IMR-90 (cell line): Measurements from ENCODE around the gene KLK6. TPM values are rescaled to one million over a fixed set of nuclear protein-coding genes. Genes with fewer than 3 reads are reported as not detected.

Experiments used
- ATAC-seq: fragments of 200-7000 bp; cut with Tn5 transposase; 2 replicates; pipeline ENCODE4 v1.9.1; 2020; ENCODE audit warnings: low read depth, mild to moderate bottlenecking, moderate library complexity
- BruUV-seq: library from RNA; stranded (reverse); fragments of 400-500 nt; replicated peaks from 2 replicates; lab custom pipeline; 2021; lab: Mats Ljungman, UMichigan
- CTCF ChIA-PET: fragments of 300-600 bp; formaldehyde crosslinking; extraction: SDS; loops from one replicate; lab custom pipeline; 2021; ENCODE audit warnings: antibody characterized with exemption; lab: Yijun Ruan, JAX
- POLR2A ChIA-PET: fragments of 300-600 bp; sonication (Branson Sonifier 250); formaldehyde crosslinking; loops from one replicate; lab custom pipeline; 2022; ENCODE audit warnings: antibody characterized with exemption; ENCODE audit not compliant: unreplicated experiment; lab: Charles Lee
- DNase-seq: peaks from one replicate; pipeline ENCODE4 v3.0.0; 2013
- H2AFZ ChIP-seq: replicated peaks from 2 replicates; pipeline ENCODE3; 2013; ENCODE audit warnings: low read length, mild to moderate bottlenecking; ENCODE audit not compliant: poor library complexity
- H2AK5ac ChIP-seq: 2 replicates; pipeline ENCODE4 v1.6.1; 2013; ENCODE audit warnings: low read depth, low read length, inconsistent platforms
- H2AK9ac ChIP-seq: replicated peaks from 2 replicates; pipeline ENCODE3; 2013; ENCODE audit warnings: mild to moderate bottlenecking, low read depth, low read length, moderate library complexity; ENCODE audit not compliant: poor library complexity
- H2BK120ac ChIP-seq: 2 replicates; pipeline ENCODE4 v1.6.1; 2013; ENCODE audit warnings: low read depth, low read length, inconsistent platforms
- H2BK15ac ChIP-seq: 3 replicates; pipeline ENCODE4 v1.6.1; 2013; ENCODE audit warnings: low read depth, low read length, inconsistent platforms
- H2BK20ac ChIP-seq: 2 replicates; pipeline ENCODE4 v1.6.1; 2013; ENCODE audit warnings: low read depth, mild to moderate bottlenecking, inconsistent platforms, low read length, moderate library complexity
- H2BK5ac ChIP-seq: 2 replicates; pipeline ENCODE4 v1.6.1; 2013; ENCODE audit warnings: mild to moderate bottlenecking, low read depth, low read length, inconsistent platforms; ENCODE audit not compliant: poor library complexity, severe bottlenecking
- H3K14ac ChIP-seq: replicated peaks from 2 replicates; pipeline ENCODE4 v1.6.1; 2013; ENCODE audit warnings: low read depth, low read length, inconsistent platforms
- H3K18ac ChIP-seq: 2 replicates; pipeline ENCODE4 v1.6.1; 2013; ENCODE audit warnings: low read depth, low read length, control low read depth
- H3K23ac ChIP-seq: 2 replicates; pipeline ENCODE4 v1.6.1; 2013; ENCODE audit warnings: low read depth, low read length, inconsistent platforms
- H3K27ac ChIP-seq: 2 replicates; pipeline ENCODE4 v1.5.1; 2013; ENCODE audit warnings: mild to moderate bottlenecking, control low read depth, low read length; ENCODE audit not compliant: insufficient read depth
- H3K27me3 ChIP-seq: 2 replicates; pipeline ENCODE4 v1.6.1; 2013; ENCODE audit warnings: low read length; ENCODE audit not compliant: control insufficient read depth, insufficient read depth
- H3K36me3 ChIP-seq: 2 replicates; pipeline ENCODE4 v1.6.1; 2013; ENCODE audit warnings: low read length, mixed read lengths; ENCODE audit not compliant: control insufficient read depth, insufficient read depth
- H3K4ac ChIP-seq: 2 replicates; pipeline ENCODE4 v1.6.1; 2013; ENCODE audit warnings: low read depth, low read length, inconsistent platforms
- H3K4me1 ChIP-seq: 2 replicates; pipeline ENCODE4 v1.6.1; 2013; ENCODE audit warnings: low read length, mixed read lengths; ENCODE audit not compliant: control insufficient read depth, insufficient read depth
- H3K4me2 ChIP-seq: 2 replicates; pipeline ENCODE4 v1.6.1; 2013; ENCODE audit warnings: low read depth, mild to moderate bottlenecking, control low read depth, low read length, moderate library complexity
- H3K4me3 ChIP-seq: 2 replicates; pipeline ENCODE4 v1.5.1; 2013; ENCODE audit warnings: low read depth, mild to moderate bottlenecking, control low read depth, low read length, moderate library complexity; ENCODE audit not compliant: insufficient read depth
- H3K56ac ChIP-seq: 2 replicates; pipeline ENCODE4 v1.6.1; 2013; ENCODE audit warnings: low read length, inconsistent platforms; ENCODE audit not compliant: insufficient read depth; ENCODE audit errors: extremely low read depth
- H3K79me1 ChIP-seq, 2 experiments: 2 replicates each; pipeline ENCODE4 v1.6.1; 2013; ENCODE audit warnings: low read length in 2 of 2, inconsistent platforms in 1 of 2, low read depth in 1 of 2
- H3K9ac ChIP-seq: 2 replicates; pipeline ENCODE4 v1.6.1; 2013; ENCODE audit warnings: low read depth, low read length, control low read depth
- H3K9me1 ChIP-seq: 2 replicates; pipeline ENCODE4 v1.6.1; 2013; ENCODE audit warnings: low read length, inconsistent platforms; ENCODE audit not compliant: insufficient read depth
- H3K9me3 ChIP-seq: 2 replicates; pipeline ENCODE4 v1.6.1; 2013; ENCODE audit warnings: low read length; ENCODE audit not compliant: control insufficient read depth, insufficient read depth
- H4K20me1 ChIP-seq: 2 replicates; pipeline ENCODE4 v1.6.1; 2013; ENCODE audit warnings: low read length, inconsistent platforms; ENCODE audit not compliant: insufficient read depth
- H4K5ac ChIP-seq: 2 replicates; pipeline ENCODE4 v1.6.1; 2013; ENCODE audit warnings: mild to moderate bottlenecking, low read depth, low read length, control low read depth
- H4K8ac ChIP-seq, 2 experiments: 2 replicates each; pipeline ENCODE4 v1.6.1; 2013; ENCODE audit warnings: low read depth in 2 of 2, low read length in 2 of 2, control low read depth in 1 of 2, inconsistent platforms in 1 of 2
- H4K91ac ChIP-seq: 2 replicates; pipeline ENCODE4 v1.6.1; 2013; ENCODE audit warnings: low read depth, low read length, inconsistent platforms; ENCODE audit not compliant: insufficient read depth
- CEBPB ChIP-seq: IDR thresholded peaks from 2 replicates; pipeline ENCODE4 v1.6.1; 2012; ENCODE audit warnings: low read depth, low read length, improper control_type of control experiment
- CHD1 ChIP-seq: IDR thresholded peaks from 2 replicates; pipeline ENCODE4 v1.6.1; 2012; ENCODE audit warnings: low read depth, low read length, improper control_type of control experiment
- FOS ChIP-seq: fragments of 150-350 bp; IDR thresholded peaks from 2 replicates; pipeline ENCODE4 v1.6.1; 2016; ENCODE audit warnings: low read depth, low read length
- MAFK ChIP-seq: IDR thresholded peaks from 2 replicates; pipeline ENCODE4 v1.6.1; 2012; ENCODE audit warnings: low read depth, low read length, improper control_type of control experiment
- MAZ ChIP-seq: IDR thresholded peaks from 2 replicates; pipeline ENCODE4 v1.6.1; 2012; ENCODE audit warnings: low read depth, mild to moderate bottlenecking, low read length, improper control_type of control experiment, moderate library complexity, borderline replicate concordance
- MXI1 ChIP-seq: IDR thresholded peaks from 2 replicates; pipeline ENCODE4 v1.6.1; 2012; ENCODE audit warnings: low read depth, mild to moderate bottlenecking, low read length, moderate library complexity, borderline replicate concordance
- NFE2L2 ChIP-seq: fragments of 150-350 bp; IDR thresholded peaks from 2 replicates; pipeline ENCODE4 v1.6.1; 2016; ENCODE audit warnings: low read depth, mild to moderate bottlenecking, low read length
- RAD21 ChIP-seq: IDR thresholded peaks from 2 replicates; pipeline ENCODE4 v1.6.1; 2012; ENCODE audit warnings: low read length, improper control_type of control experiment
- RCOR1 ChIP-seq: IDR thresholded peaks from 2 replicates; pipeline ENCODE4 v1.6.1; 2012; ENCODE audit warnings: mild to moderate bottlenecking, low read length, improper control_type of control experiment; ENCODE audit not compliant: insufficient replicate concordance
- RFX5 ChIP-seq: IDR thresholded peaks from 2 replicates; pipeline ENCODE4 v1.8.0; 2012; ENCODE audit warnings: low read depth, mild to moderate bottlenecking, low read length, moderate library complexity
- SMC3 ChIP-seq: fragments of 150-350 bp; IDR thresholded peaks from 2 replicates; pipeline ENCODE4 v1.6.1; 2016; ENCODE audit warnings: low read depth, mild to moderate bottlenecking, antibody characterized with exemption, low read length, moderate library complexity
- WGBS, 2 experiments: methylation state at CpG; one replicate each; pipeline versions ENCODE4 v1.1.5 to v1.1.7; 2013; ENCODE audit warnings: missing lambda C conversion rate in 2 of 2; ENCODE audit not compliant: insufficient read length in 1 of 2; ENCODE audit errors: extremely low coverage in 2 of 2; 5-methylcytosine and 5-hydroxymethylcytosine counted together
- dilution Hi-C: fragments of 300-500 bp; cut with HindIII; formaldehyde crosslinking; loops from one replicate; pipeline ENCODE4 v1.14.3; 2018; ENCODE audit warnings: low sequenced_read_pairs; ENCODE audit not compliant: unreplicated experiment
- in situ Hi-C: fragments of 300-500 bp; cut with MboI; formaldehyde crosslinking; loops from 3 replicates; pipeline ENCODE4 v1.14.3; 2019; ENCODE audit warnings: low sequenced_read_pairs, inconsistent platforms, mixed read lengths
- intact Hi-C: fragments of 100-400 bp; cut with micrococcal nuclease; formaldehyde crosslinking; loops from 2 replicates; pipeline ENCODE4 v1.10.0; 2022
- polyA plus RNA-seq, 3 experiments: library from polyadenylated mRNA; depleted of rRNA; stranded (reverse); fragments of >200 nt; gene quantifications; 2 replicates each; pipeline ENCODE4 v1.2.3, GENCODE V29; 2012; ENCODE audit warnings: low replicate concordance in 1 of 3
- total RNA-seq: library from RNA; depleted of rRNA; stranded (reverse); fragments of >200 nt; gene quantifications from 2 replicates; pipeline ENCODE4 v1.2.3, GENCODE V29; 2012
- TF ChIP-seq, protein P1 (sequence below): conservative IDR thresholded peaks from 2 replicates; pipeline ENCODE4 v1.5.1; 2012; ENCODE audit warnings: mild to moderate bottlenecking, low read depth, low read length, improper control_type of control experiment
- TF ChIP-seq, protein P2 (sequence below): fragments of 150-350 bp; IDR thresholded peaks from 2 replicates; pipeline ENCODE4 v1.6.1; 2017; ENCODE audit warnings: mild to moderate bottlenecking, antibody characterized with exemption, low read length, low read depth
- TF ChIP-seq, protein P3 (sequence below): fragments of 150-350 bp; IDR thresholded peaks from 2 replicates; pipeline ENCODE4 v1.6.1; 2016; ENCODE audit warnings: low read depth, mild to moderate bottlenecking, low read length, moderate library complexity, borderline replicate concordance

Gene KLK6
- total and polyA plus RNA-seq, 2 of the 4 experiments (the other 2 are of a cell fraction), result not detected

DNA sequence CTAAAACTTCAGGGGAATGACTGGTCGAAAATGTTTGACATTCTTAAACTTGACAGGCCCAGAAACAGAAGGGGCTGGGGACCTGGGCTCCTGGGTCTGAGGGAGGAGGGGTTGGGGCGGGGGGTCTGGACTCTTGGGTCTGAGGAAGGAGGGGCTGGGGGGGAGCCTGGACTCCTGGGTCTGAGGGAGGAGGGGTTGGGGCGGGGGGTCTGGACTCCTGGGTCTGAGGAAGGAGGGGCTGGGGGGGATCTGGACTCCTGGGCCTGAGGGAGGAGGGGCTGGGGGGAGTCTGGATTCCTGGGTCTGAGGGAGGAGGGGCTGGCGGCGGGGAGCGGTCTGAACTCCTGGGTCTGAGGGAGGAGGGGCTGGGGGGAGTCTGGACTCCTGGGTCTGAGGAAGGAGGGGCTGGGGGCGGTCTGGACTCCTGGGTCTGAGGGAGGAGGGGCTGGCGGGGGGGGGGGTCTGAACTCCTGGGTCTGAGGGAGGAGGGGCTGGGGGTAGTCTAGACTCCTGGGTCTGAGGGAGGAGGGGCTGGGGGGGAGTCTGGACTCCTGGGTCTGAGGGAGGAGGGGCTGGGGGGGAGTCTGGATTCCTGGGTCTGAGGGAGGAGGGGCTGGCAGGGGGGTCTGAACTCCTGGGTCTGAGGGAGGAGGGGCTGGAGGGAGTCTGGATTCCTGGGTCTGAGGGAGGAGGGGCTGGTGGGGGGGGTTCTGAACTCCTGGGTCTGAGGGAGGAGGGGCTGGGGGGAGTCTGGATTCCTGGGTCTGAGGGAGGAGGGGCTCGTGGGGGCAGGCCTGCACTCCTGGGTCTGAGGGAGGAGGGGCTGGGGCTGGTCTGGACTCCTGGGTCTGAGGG is 5.5 kb upstream of the KLK6 start:
- Histone ChIP-seq H4K8ac (no peak overlapping the region), H2BK15ac (no peak overlapping the region), H2AFZ (no peak overlapping the region), H2BK20ac (no peak overlapping the region), H3K9me1 (no peaks in the 10 kb centered on the region), H4K20me1 (no peaks in the 10 kb centered on the region), H3K27me3 (no peaks in the 10 kb centered on the region), H3K9me3 (no peaks in the 10 kb centered on the region; the same call in 1 of the 2 replicates), H2AK5ac (no peak overlapping the region), H3K14ac (no peak overlapping the region), H3K18ac (no peak overlapping the region), H4K5ac (no peak overlapping the region), H3K56ac (no peak overlapping the region), H2BK5ac (no peak overlapping the region), H3K79me1 (no peaks in the 10 kb centered on the region), H3K4me1 (no peaks in the 10 kb centered on the region), H2AK9ac (no peak overlapping the region), H3K4ac (no peak overlapping the region), H3K27ac (no peak overlapping the region), H3K36me3 (no peaks in the 10 kb centered on the region), H2BK120ac (no peak overlapping the region), H3K4me3 (no peak overlapping the region), H3K4me2 (no peak overlapping the region), H3K9ac (no peak overlapping the region), H3K23ac (no peak overlapping the region), H4K91ac (no peak overlapping the region)
- WGBS, 2 experiments, result 0% methylated on average over 1 of the region's 9 CpGs; no CpG with 5 or more reads in 1 of the 2 experiments
- dilution Hi-C loops (no loop called here), in situ Hi-C loops (no loop called here), intact Hi-C loops (no loop called here)
- no peak for DNase-seq
- ChIA-PET CTCF (interaction anchor here (0.7 kb wide), 1 partner anchor 44 kb away, joined by 7 read pairs; no protein-coding TSS in a partner anchor), POLR2A (no interaction called here)
- no TSS peak for BruUV-seq
- ATAC-seq, result no peak
- TF ChIP-seq, protein P1, sequence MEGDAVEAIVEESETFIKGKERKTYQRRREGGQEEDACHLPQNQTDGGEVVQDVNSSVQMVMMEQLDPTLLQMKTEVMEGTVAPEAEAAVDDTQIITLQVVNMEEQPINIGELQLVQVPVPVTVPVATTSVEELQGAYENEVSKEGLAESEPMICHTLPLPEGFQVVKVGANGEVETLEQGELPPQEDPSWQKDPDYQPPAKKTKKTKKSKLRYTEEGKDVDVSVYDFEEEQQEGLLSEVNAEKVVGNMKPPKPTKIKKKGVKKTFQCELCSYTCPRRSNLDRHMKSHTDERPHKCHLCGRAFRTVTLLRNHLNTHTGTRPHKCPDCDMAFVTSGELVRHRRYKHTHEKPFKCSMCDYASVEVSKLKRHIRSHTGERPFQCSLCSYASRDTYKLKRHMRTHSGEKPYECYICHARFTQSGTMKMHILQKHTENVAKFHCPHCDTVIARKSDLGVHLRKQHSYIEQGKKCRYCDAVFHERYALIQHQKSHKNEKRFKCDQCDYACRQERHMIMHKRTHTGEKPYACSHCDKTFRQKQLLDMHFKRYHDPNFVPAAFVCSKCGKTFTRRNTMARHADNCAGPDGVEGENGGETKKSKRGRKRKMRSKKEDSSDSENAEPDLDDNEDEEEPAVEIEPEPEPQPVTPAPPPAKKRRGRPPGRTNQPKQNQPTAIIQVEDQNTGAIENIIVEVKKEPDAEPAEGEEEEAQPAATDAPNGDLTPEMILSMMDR, result no peak
- TF ChIP-seq, protein P2, sequence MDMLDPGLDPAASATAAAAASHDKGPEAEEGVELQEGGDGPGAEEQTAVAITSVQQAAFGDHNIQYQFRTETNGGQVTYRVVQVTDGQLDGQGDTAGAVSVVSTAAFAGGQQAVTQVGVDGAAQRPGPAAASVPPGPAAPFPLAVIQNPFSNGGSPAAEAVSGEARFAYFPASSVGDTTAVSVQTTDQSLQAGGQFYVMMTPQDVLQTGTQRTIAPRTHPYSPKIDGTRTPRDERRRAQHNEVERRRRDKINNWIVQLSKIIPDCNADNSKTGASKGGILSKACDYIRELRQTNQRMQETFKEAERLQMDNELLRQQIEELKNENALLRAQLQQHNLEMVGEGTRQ, result no peak
- TF ChIP-seq MXI1 (no peak), CHD1 (no peak), NFE2L2 (no peak), RCOR1 (no peak), RAD21 (no peak), CEBPB (no peak), SMC3 (no peak), RFX5 (no peak), MAFK (no peak), MAZ (no peak), FOS (no peak)
- TF ChIP-seq, protein P3, sequence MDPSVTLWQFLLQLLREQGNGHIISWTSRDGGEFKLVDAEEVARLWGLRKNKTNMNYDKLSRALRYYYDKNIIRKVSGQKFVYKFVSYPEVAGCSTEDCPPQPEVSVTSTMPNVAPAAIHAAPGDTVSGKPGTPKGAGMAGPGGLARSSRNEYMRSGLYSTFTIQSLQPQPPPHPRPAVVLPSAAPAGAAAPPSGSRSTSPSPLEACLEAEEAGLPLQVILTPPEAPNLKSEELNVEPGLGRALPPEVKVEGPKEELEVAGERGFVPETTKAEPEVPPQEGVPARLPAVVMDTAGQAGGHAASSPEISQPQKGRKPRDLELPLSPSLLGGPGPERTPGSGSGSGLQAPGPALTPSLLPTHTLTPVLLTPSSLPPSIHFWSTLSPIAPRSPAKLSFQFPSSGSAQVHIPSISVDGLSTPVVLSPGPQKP, result no peak
